Endothelial cell of umbilical vein (primary cell): ENCODE data around the gene KCNQ1OT1. TPM values are rescaled to one million over a fixed set of nuclear protein-coding genes. Genes with fewer than 3 reads are reported as not detected.

Experiments used
- BruUV-seq: library from RNA; stranded (reverse); fragments of 400-500 nt; replicated peaks from 2 replicates; lab custom pipeline; 2021; lab: Mats Ljungman, UMichigan
- CTCF ChIA-PET: fragments of 300-600, 350-600 bp; sonication (Branson Sonifier 250); formaldehyde crosslinking; loops from one replicate; lab custom pipeline; 2021; ENCODE audit warnings: antibody characterized with exemption, inconsistent platforms; lab: Charles Lee
- POLR2A ChIA-PET: fragments of 300-600, 350-600 bp; sonication (Branson Sonifier 250); formaldehyde crosslinking; loops from one replicate; lab custom pipeline; 2021; ENCODE audit warnings: antibody characterized with exemption, inconsistent platforms; lab: Charles Lee
- DNase-seq: peaks from one replicate; pipeline ENCODE4 v3.0.0-alpha.2; 2011; ENCODE audit warnings: low read depth, low spot score
- FAIRE-seq: peaks from 2 replicates; lab custom pipeline; 2011; peaks lifted over from hg19 to GRCh38; lab: Jason Lieb, UNC
- H2AFZ ChIP-seq: 2 replicates; pipeline ENCODE4 v1.6.0; 2012; ENCODE audit warnings: low read depth, low read length, control low read depth, inconsistent platforms
- H3K27ac ChIP-seq: 2 replicates; pipeline ENCODE4 v1.5.1; 2011; ENCODE audit warnings: low read depth, mild to moderate bottlenecking, control low read depth, low read length, moderate library complexity; ENCODE audit not compliant: insufficient read depth
- H3K27me3 ChIP-seq, 2 experiments: 2 replicates each; pipeline versions ENCODE4 v1.6.0 to v1.6.1; 2011; ENCODE audit warnings: low read length in 2 of 2, mixed read lengths in 1 of 2; ENCODE audit not compliant: control insufficient read depth in 2 of 2, insufficient read depth in 2 of 2
- H3K36me3 ChIP-seq, 2 experiments: 2 replicates in 1 of 2; 3 replicates in 1 of 2; pipeline ENCODE4 v1.5.1; 2011; ENCODE audit warnings: low read length in 2 of 2, mild to moderate bottlenecking in 1 of 2, moderate library complexity in 1 of 2; ENCODE audit not compliant: control insufficient read depth in 2 of 2, insufficient read depth in 2 of 2; ENCODE audit errors: extremely low read depth in 1 of 2
- H3K4me1 ChIP-seq: 3 replicates; pipeline ENCODE4 v1.5.1; 2011; ENCODE audit warnings: mild to moderate bottlenecking, low read length; ENCODE audit not compliant: control insufficient read depth, insufficient read depth; ENCODE audit errors: extremely low read depth
- H3K4me2 ChIP-seq: 2 replicates; pipeline ENCODE4 v1.6.1; 2011; ENCODE audit warnings: low read length, control low read depth, mixed read lengths; ENCODE audit not compliant: insufficient read depth
- H3K4me3 ChIP-seq, 3 experiments: fragments of 200-600 bp in 1 of 3; sonication (generic), shearing (Covaris generic) in 1 of 3; replicated peaks in 1 of 3; 2 replicates each; pipeline ENCODE4 v1.5.1; 2011 to 2016; ENCODE audit warnings: control low read depth in 3 of 3, low read length in 3 of 3, mild to moderate bottlenecking in 2 of 3, inconsistent platforms in 1 of 3, low read depth in 1 of 3, moderate library complexity in 1 of 3; ENCODE audit not compliant: insufficient read depth in 1 of 3
- H3K79me2 ChIP-seq: 2 replicates; pipeline ENCODE4 v1.6.0; 2012; ENCODE audit warnings: low read length, inconsistent platforms; ENCODE audit not compliant: control insufficient read depth, insufficient read depth
- H3K9ac ChIP-seq: replicated peaks from 2 replicates; pipeline ENCODE3; 2011; ENCODE audit warnings: low read length, control low read depth; ENCODE audit not compliant: insufficient read depth; ENCODE audit errors: extremely low read depth
- H3K9me1 ChIP-seq: replicated peaks from 3 replicates; pipeline ENCODE4 v1.6.0; 2011; ENCODE audit warnings: mild to moderate bottlenecking, low read length; ENCODE audit not compliant: control insufficient read depth, insufficient read depth; ENCODE audit errors: extremely low read depth
- H3K9me3 ChIP-seq: replicated peaks from 2 replicates; pipeline ENCODE4 v1.5.1; 2012; ENCODE audit warnings: low read length, inconsistent platforms; ENCODE audit not compliant: control insufficient read depth, insufficient read depth
- H4K20me1 ChIP-seq: replicated peaks from 2 replicates; pipeline ENCODE3; 2011; ENCODE audit warnings: mild to moderate bottlenecking, low read length; ENCODE audit not compliant: control insufficient read depth, insufficient read depth; ENCODE audit errors: extremely low read depth
- EZH2 ChIP-seq: IDR thresholded peaks from 2 replicates; pipeline ENCODE4 v1.6.1; 2012; ENCODE audit warnings: borderline replicate concordance, low read depth, mild to moderate bottlenecking, moderate library complexity, low read length, inconsistent platforms; ENCODE audit not compliant: severe bottlenecking
- FOS ChIP-seq: IDR thresholded peaks from 2 replicates; pipeline ENCODE4 v1.6.1; 2011; ENCODE audit warnings: mild to moderate bottlenecking, low read length, moderate library complexity, borderline replicate concordance; ENCODE audit not compliant: insufficient read depth
- GATA2 ChIP-seq: IDR thresholded peaks from 2 replicates; pipeline ENCODE4 v1.7.0; 2011; ENCODE audit warnings: low read depth, mild to moderate bottlenecking, moderate library complexity, mixed read lengths, low read length; ENCODE audit not compliant: insufficient read length, insufficient read depth
- JUN ChIP-seq: IDR thresholded peaks from 2 replicates; pipeline ENCODE4 v1.6.1; 2011; ENCODE audit warnings: borderline replicate concordance, low read depth; ENCODE audit not compliant: insufficient read length, insufficient read depth
- MYC ChIP-seq: IDR thresholded peaks from one replicate; pipeline ENCODE4 v1.6.1; 2011; ENCODE audit warnings: mild to moderate bottlenecking, low read depth, low read length
- POLR2A ChIP-seq: IDR thresholded peaks from 2 replicates; pipeline ENCODE4 v1.6.1; 2012; ENCODE audit warnings: low read depth, mild to moderate bottlenecking, control low read depth, low read length
- POLR2AphosphoS5 ChIP-seq: IDR thresholded peaks from 2 replicates; pipeline ENCODE4 v1.6.1; 2012; ENCODE audit warnings: low read depth, mild to moderate bottlenecking, control low read depth, low read length, moderate library complexity; ENCODE audit not compliant: insufficient read depth
- dilution Hi-C: fragments of 300-500 bp; cut with MboI; formaldehyde crosslinking; loops from one replicate; pipeline ENCODE4 v1.15.0; 2019; ENCODE audit warnings: low sequenced_read_pairs; ENCODE audit not compliant: extremely low pct_ligation_motif_present
- intact Hi-C: fragments of 100-400 bp; cut with micrococcal nuclease; formaldehyde crosslinking; loops from one replicate; pipeline ENCODE4 v1.10.0; 2022
- polyA plus RNA-seq, 4 experiments: library from polyadenylated mRNA; depleted of rRNA in 3 of 4; stranded (reverse) in 3 of 4; unstranded in 1 of 4; fragments of >200 nt; gene quantifications; 2 replicates each; pipeline versions ENCODE4 v1.2.1 to v1.2.3, GENCODE V29; 2011 to 2012; ENCODE audit warnings: missing spikeins in 1 of 4
- total RNA-seq: library from RNA; stranded (reverse); gene quantifications from 2 replicates; pipeline ENCODE4 v1.2.3, GENCODE V29; 2021
- TF ChIP-seq, protein P1 (sequence below), 2 donors: IDR thresholded peaks; 1 replicate in 1 of 2; 2 replicates in 1 of 2; pipeline ENCODE4 v1.5.1; 2011; ENCODE audit warnings: low read length in 2 of 2, mild to moderate bottlenecking in 2 of 2, moderate library complexity in 2 of 2, control low read depth in 1 of 2, inconsistent platforms in 1 of 2, low read depth in 1 of 2; ENCODE audit not compliant: insufficient read depth in 1 of 2; ENCODE audit errors: extremely low read depth in 1 of 2
- TF ChIP-seq, protein P2 (sequence below): IDR thresholded peaks from 2 replicates; pipeline ENCODE4 v1.6.1; 2011; ENCODE audit not compliant: insufficient read depth, insufficient read length

The KCNQ1OT1 gene
- total and polyA plus RNA-seq, 2 donors (not counting 3 experiments of a cell fraction or from before 2014, with no cell fraction given), result 0.11 to 1.8 TPM

DNA sequence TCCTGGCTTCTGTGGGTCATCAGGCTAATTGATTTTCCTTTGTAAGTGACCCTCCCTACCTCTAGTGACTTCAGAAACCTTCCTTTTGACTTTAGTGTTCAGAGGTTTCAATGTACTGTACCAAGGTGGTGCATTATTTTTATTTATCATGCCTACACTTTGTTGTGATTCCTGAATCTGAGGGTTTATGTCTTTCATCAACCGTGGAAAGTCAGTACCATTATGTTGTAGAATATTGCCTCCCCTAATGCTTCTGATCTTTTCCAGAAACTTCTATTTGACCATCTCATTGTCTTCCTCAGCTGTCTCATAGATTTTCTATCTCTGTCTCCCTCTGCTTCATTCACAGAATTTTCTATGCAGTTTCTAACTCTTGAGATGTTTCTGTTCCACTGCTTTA is 105.5 kb downstream of the KCNQ1OT1 start:
- Histone ChIP-seq H3K36me3 (no peaks in the 10 kb centered on the region), H3K4me2 (no peak overlapping the region), H3K9me1 (no peaks in the 10 kb centered on the region), H3K4me1 (no peaks in the 10 kb centered on the region), H3K27ac (no peak overlapping the region), H3K4me3 (no peak overlapping the region), H3K9me3 (no peaks in the 10 kb centered on the region), H3K27me3 (peaks cover 3 to 5% of the 10 kb centered on the region in 2 experiments), H3K79me2 (no peaks in the 10 kb centered on the region), H4K20me1 (no peaks in the 10 kb centered on the region), H3K9ac (no peak overlapping the region), H2AFZ (no peak overlapping the region)
- ChIA-PET POLR2A (no interaction called here), CTCF (no interaction called here)
- TF ChIP-seq, protein P1, sequence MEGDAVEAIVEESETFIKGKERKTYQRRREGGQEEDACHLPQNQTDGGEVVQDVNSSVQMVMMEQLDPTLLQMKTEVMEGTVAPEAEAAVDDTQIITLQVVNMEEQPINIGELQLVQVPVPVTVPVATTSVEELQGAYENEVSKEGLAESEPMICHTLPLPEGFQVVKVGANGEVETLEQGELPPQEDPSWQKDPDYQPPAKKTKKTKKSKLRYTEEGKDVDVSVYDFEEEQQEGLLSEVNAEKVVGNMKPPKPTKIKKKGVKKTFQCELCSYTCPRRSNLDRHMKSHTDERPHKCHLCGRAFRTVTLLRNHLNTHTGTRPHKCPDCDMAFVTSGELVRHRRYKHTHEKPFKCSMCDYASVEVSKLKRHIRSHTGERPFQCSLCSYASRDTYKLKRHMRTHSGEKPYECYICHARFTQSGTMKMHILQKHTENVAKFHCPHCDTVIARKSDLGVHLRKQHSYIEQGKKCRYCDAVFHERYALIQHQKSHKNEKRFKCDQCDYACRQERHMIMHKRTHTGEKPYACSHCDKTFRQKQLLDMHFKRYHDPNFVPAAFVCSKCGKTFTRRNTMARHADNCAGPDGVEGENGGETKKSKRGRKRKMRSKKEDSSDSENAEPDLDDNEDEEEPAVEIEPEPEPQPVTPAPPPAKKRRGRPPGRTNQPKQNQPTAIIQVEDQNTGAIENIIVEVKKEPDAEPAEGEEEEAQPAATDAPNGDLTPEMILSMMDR (IDR thresholded peaks at IDR 0.05; ENCODE audit: extremely low read depth in 1 of 2, insufficient read depth in 1 of 2, low read depth in 1 of 2, low read length in 2 of 2), result no peak
- TF ChIP-seq MYC, result no peak
- TF ChIP-seq FOS, result no peak
- TF ChIP-seq JUN, result no peak
- TF ChIP-seq POLR2AphosphoS5, result no peak
- TF ChIP-seq EZH2, result no peak
- TF ChIP-seq, protein P2, sequence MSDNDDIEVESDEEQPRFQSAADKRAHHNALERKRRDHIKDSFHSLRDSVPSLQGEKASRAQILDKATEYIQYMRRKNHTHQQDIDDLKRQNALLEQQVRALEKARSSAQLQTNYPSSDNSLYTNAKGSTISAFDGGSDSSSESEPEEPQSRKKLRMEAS, result no peak
- no peak for TF ChIP-seq POLR2A
- no peak for TF ChIP-seq GATA2
- BruUV-seq, result no TSS peak
- FAIRE-seq, result no peak
- no peak for DNase-seq
- dilution Hi-C loops (no loop called here), intact Hi-C loops (no loop called here)
